K562 (cell line): ENCODE data around the gene UBE2N.

Experiments used
- GABPB1 ChIP-seq: sonication (generic); formaldehyde crosslinking; IDR thresholded peaks from 2 replicates; pipeline ENCODE4 v1.8.0; 2022; ENCODE audit warnings: mild to moderate bottlenecking, missing genetic modification reagents
- MTA1 ChIP-seq: fragments of 450-650 bp; IDR thresholded peaks from 2 replicates; pipeline ENCODE4 v1.6.1; 2017; ENCODE audit warnings: borderline replicate concordance
- TF ChIP-seq, protein P1 (sequence below), 2 experiments: fragments of 450-650 bp in 1 of 2; sonication (generic) in 1 of 2; formaldehyde crosslinking in 1 of 2; IDR thresholded peaks in 1 of 2; conservative IDR thresholded peaks in 1 of 2; 2 replicates each; pipeline versions ENCODE4 v1.6.1 to v1.8.1; 2016 to 2023; ENCODE audit warnings: mild to moderate bottlenecking in 2 of 2, moderate library complexity in 2 of 2, inconsistent platforms in 1 of 2, missing genetic modification reagents in 1 of 2
- TF ChIP-seq, protein P2 (sequence below): fragments of 450-650 bp; IDR thresholded peaks from 2 replicates; pipeline ENCODE4 v1.7.1; 2018; ENCODE audit warnings: mild to moderate bottlenecking, low read depth; ENCODE audit not compliant: partially characterized antibody

DNA sequence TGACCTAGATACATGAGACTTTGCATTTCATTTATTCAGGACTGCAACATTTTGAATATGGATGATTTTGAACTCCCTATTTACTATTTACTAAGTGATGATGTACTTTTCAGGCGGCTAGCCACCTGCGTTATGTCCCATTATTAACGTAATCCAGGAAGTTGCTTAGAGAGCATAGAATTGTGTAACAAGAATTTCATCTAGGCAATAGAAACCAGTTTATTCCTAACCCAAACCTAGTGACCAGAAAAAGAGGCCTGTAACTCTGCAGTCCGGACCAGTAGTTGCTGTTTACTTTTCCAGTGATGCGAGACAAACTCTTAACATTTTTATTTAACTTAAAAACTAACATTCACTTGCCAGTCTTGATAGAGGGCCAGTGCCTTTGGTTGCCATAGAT is 51.7 kb downstream of the UBE2N start:
- TF ChIP-seq, protein P1, sequence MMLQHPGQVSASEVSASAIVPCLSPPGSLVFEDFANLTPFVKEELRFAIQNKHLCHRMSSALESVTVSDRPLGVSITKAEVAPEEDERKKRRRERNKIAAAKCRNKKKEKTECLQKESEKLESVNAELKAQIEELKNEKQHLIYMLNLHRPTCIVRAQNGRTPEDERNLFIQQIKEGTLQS (IDR thresholded peaks at IDR 0.05): no peak
- TF ChIP-seq, protein P1 (CRISPR knock-in tag; conservative IDR thresholded peaks at IDR 0.05): no peak
- TF ChIP-seq MTA1 (no peak), GABPB1 (no peak)
- TF ChIP-seq, protein P2, sequence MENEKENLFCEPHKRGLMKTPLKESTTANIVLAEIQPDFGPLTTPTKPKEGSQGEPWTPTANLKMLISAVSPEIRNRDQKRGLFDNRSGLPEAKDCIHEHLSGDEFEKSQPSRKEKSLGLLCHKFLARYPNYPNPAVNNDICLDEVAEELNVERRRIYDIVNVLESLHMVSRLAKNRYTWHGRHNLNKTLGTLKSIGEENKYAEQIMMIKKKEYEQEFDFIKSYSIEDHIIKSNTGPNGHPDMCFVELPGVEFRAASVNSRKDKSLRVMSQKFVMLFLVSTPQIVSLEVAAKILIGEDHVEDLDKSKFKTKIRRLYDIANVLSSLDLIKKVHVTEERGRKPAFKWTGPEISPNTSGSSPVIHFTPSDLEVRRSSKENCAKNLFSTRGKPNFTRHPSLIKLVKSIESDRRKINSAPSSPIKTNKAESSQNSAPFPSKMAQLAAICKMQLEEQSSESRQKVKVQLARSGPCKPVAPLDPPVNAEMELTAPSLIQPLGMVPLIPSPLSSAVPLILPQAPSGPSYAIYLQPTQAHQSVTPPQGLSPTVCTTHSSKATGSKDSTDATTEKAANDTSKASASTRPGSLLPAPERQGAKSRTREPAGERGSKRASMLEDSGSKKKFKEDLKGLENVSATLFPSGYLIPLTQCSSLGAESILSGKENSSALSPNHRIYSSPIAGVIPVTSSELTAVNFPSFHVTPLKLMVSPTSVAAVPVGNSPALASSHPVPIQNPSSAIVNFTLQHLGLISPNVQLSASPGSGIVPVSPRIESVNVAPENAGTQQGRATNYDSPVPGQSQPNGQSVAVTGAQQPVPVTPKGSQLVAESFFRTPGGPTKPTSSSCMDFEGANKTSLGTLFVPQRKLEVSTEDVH: no peak
